Endothelial cell (in vitro differentiated cells): ENCODE measurements around the gene UTY. TPM values are rescaled to one million over a fixed set of nuclear protein-coding genes. Genes with fewer than 3 reads are reported as not detected.

Source experiments
- DNase-seq: peaks from one replicate; pipeline ENCODE4 v3.0.0; 2021; ENCODE audit warnings: low spot score
- H3K27ac Mint-ChIP-seq: one replicate; pipeline ENCODE4 v1.8.0; 2021; ENCODE audit warnings: mixed read lengths, inconsistent platforms; ENCODE audit not compliant: unreplicated experiment
- H3K27me3 Mint-ChIP-seq: one replicate; pipeline ENCODE4 v1.8.0; 2021; ENCODE audit warnings: mild to moderate bottlenecking, moderate library complexity, mixed read lengths, inconsistent platforms; ENCODE audit not compliant: unreplicated experiment
- H3K36me3 Mint-ChIP-seq: one replicate; pipeline ENCODE4 v1.8.0; 2021; ENCODE audit warnings: mild to moderate bottlenecking, low read depth, mixed read lengths, inconsistent platforms; ENCODE audit not compliant: unreplicated experiment
- H3K4me1 Mint-ChIP-seq: one replicate; pipeline ENCODE4 v1.8.0; 2021; ENCODE audit warnings: mild to moderate bottlenecking, mixed read lengths, inconsistent platforms; ENCODE audit not compliant: unreplicated experiment
- H3K4me3 Mint-ChIP-seq: one replicate; pipeline ENCODE4 v1.8.0; 2021; ENCODE audit warnings: mild to moderate bottlenecking, mixed read lengths, inconsistent platforms; ENCODE audit not compliant: unreplicated experiment
- H3K9me3 Mint-ChIP-seq: one replicate; pipeline ENCODE4 v1.8.0; 2021; ENCODE audit warnings: mixed read lengths, inconsistent platforms; ENCODE audit not compliant: unreplicated experiment
- total RNA-seq: library from RNA; stranded (reverse); fragmentation: NEBNext Ultra II Directional; extraction: Animal tissue kit (Norgen Biotek cat#: 25700); gene quantifications from one replicate; pipeline ENCODE4 v1.2.1, GENCODE V29; 2021; ENCODE audit not compliant: unreplicated experiment
- TF ChIP-seq, protein P1 (sequence below): fragments of 200-600 bp; sonication (generic); IDR thresholded peaks from one replicate; pipeline ENCODE4 v1.5.0; 2021; ENCODE audit warnings: antibody characterized with exemption; ENCODE audit not compliant: unreplicated experiment

UTY gene
- total RNA-seq, 1 donor from 2014 or later: 36.0 TPM

DNA sequence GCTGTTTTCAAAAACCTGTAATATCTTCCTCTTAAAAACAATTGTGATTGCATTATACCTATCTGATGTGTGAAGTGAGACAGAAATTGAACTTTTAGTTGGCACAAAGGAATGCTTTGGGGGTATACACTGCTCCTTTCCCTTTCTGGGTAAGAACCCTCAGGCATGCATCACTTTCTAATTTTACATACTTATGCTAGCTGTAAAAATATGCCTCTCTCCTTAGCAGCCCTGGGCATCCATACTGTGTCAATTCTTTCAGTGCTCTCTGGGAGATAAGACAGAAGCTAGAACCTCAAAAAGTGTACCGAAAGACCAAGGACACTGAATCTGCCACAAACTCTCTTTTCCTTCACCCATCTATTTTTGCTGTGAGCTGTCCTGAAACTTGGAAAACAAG, 246.7 kb downstream of the UTY start:
- Mint-ChIP-seq H3K9me3 (no peaks in the 10 kb centered on the region), H3K36me3 (peaks cover 13% of the 10 kb centered on the region), H3K27ac (no peak overlapping the region), H3K4me3 (no peak overlapping the region), H3K27me3 (peaks cover 5% of the 10 kb centered on the region), H3K4me1 (no peaks in the 10 kb centered on the region)
- DNase-seq: no peak
- TF ChIP-seq, protein P1, sequence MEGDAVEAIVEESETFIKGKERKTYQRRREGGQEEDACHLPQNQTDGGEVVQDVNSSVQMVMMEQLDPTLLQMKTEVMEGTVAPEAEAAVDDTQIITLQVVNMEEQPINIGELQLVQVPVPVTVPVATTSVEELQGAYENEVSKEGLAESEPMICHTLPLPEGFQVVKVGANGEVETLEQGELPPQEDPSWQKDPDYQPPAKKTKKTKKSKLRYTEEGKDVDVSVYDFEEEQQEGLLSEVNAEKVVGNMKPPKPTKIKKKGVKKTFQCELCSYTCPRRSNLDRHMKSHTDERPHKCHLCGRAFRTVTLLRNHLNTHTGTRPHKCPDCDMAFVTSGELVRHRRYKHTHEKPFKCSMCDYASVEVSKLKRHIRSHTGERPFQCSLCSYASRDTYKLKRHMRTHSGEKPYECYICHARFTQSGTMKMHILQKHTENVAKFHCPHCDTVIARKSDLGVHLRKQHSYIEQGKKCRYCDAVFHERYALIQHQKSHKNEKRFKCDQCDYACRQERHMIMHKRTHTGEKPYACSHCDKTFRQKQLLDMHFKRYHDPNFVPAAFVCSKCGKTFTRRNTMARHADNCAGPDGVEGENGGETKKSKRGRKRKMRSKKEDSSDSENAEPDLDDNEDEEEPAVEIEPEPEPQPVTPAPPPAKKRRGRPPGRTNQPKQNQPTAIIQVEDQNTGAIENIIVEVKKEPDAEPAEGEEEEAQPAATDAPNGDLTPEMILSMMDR: no peak

DNA sequence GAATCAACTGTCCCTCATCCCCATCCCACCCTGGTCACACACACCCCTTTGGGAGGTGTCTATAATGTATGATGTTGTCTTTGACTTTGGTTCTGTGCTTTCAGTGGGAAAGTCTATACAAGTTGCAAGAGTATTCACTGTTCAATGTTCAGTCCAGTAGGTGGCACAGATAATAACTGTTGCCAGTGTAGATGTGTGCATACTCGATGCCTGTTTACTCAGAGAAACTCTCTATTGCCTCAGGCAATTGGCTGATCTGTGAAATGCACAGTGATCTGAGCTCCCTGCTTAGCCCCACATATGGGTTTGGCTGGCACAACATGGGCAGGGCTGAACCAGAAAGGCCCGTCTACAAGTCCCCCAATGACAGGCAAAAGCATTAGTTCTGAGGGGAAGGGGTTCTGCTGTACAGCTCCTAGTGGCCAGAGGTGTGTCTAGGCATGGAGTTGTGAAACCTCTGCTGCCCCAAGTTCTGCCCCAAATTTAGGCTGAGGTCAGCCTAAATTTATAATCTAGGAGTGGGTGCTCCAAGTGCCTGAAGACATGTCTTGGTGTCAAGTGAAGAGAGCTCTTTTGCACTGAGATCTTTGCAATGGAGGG, 252.4 kb downstream of the UTY start:
- Mint-ChIP-seq H3K27me3 (peaks cover 8% of the 10 kb centered on the region), H3K4me3 (no peak overlapping the region), H3K9me3 (no peaks in the 10 kb centered on the region), H3K36me3 (peaks cover under 1% of the 10 kb centered on the region), H3K4me1 (no peaks in the 10 kb centered on the region), H3K27ac (no peak overlapping the region)
- DNase-seq: no peak
- TF ChIP-seq, protein P1: no peak

DNA sequence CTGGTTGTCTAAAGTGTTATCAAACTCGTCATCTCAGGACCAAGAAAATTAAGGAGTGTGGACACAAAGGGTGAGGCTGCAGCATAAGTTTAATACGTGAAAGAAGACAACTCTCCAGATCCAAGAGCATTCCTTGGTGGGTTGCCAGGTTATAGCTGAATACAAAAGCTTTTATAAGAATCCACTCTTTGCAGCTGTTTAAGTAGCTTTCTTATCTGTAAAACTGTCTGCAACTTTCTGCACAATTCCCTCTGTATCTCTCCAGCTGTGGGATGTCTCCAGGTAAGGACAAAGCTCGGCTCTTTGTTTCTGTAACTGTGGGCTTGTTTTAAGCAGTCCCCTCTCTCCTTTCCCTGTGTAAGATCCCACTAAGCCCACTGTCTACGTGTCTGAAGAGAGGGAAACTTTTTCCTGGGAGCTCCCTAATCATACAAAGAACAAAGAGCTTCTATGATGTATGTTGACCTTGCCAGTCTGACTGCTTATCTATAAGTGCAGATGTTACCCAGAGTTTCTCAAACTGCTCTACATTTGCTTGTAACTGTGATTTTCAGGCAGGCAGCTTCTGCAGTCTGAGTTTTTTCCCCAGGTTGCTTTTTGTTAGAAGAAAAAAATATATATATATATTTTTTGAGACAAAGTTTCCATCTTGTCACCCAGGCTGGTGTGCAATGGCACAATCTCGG, 268.7 kb downstream of the UTY start:
- Mint-ChIP-seq H3K36me3 (no peaks in the 10 kb centered on the region), H3K27ac (no peak overlapping the region), H3K9me3 (no peaks in the 10 kb centered on the region), H3K4me3 (no peak overlapping the region), H3K4me1 (no peaks in the 10 kb centered on the region), H3K27me3 (peaks cover 2% of the 10 kb centered on the region)
- TF ChIP-seq, protein P1: no peak
- DNase-seq: no peak

DNA sequence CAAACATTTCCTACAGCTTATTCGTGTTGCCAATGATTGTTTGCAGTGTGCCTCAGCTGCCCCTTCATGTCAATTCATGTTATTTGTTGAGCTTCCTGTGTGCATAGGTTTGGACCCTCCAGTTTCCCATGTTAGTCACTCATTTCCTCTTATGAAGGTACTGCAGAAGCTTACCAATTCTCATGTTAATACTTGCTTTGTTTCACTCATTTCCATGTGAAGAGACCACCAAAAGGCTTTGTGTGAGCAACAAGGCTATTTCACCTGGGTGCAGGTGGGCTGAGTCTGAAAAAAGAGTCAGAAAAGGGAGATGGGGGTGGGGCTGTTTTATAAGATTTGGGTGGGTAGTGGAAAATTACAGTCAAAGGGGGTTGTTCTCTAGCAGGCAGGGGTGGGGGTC, 274.6 kb downstream of the UTY start:
- DNase-seq: no peak
- Mint-ChIP-seq H3K4me1 (no peaks in the 10 kb centered on the region), H3K4me3 (no peak overlapping the region), H3K36me3 (no peaks in the 10 kb centered on the region), H3K27me3 (no peaks in the 10 kb centered on the region), H3K27ac (no peak overlapping the region), H3K9me3 (no peaks in the 10 kb centered on the region)
- TF ChIP-seq, protein P1: no peak

Other genes starting within 250 kb of the UTY start
- gene TMSB4Y, start 223.9 kb upstream of the UTY start, total RNA-seq: 4.2 TPM